HEK293T (cell line): ENCODE data around the gene KMT2E.

Source experiments
- ARNT ChIP-seq: fragments of 450-650 bp; IDR thresholded peaks from 2 replicates; pipeline ENCODE4 v1.6.1; 2017; ENCODE audit warnings: mild to moderate bottlenecking
- CTBP1 ChIP-seq: fragments of 450-650 bp; IDR thresholded peaks from 2 replicates; pipeline ENCODE4 v1.6.1; 2016; ENCODE audit warnings: borderline replicate concordance
- ELF4 ChIP-seq: fragments of 450-650 bp; IDR thresholded peaks from 2 replicates; pipeline ENCODE4 v1.6.1; 2017; ENCODE audit warnings: antibody characterized with exemption
- FOXA1 ChIP-seq: fragments of 450-650 bp; IDR thresholded peaks from 2 replicates; pipeline ENCODE4 v1.6.1; 2016; ENCODE audit warnings: mild to moderate bottlenecking
- FOXK2 ChIP-seq: fragments of 450-650 bp; IDR thresholded peaks from 2 replicates; pipeline ENCODE4 v1.6.1; 2016; ENCODE audit warnings: mild to moderate bottlenecking
- FOXM1 ChIP-seq: fragments of 450-650 bp; IDR thresholded peaks from 2 replicates; pipeline ENCODE4 v1.6.1; 2017; ENCODE audit warnings: mild to moderate bottlenecking, borderline replicate concordance
- HDGF ChIP-seq: fragments of 450-650 bp; IDR thresholded peaks from 2 replicates; pipeline ENCODE4 v1.6.1; 2017; ENCODE audit warnings: antibody characterized with exemption, borderline replicate concordance
- SP1 ChIP-seq: fragments of 450-650 bp; IDR thresholded peaks from 2 replicates; pipeline ENCODE4 v1.6.1; 2017
- SUZ12 ChIP-seq: fragments of 450-650 bp; IDR thresholded peaks from 2 replicates; pipeline ENCODE4 v1.6.1; 2016; ENCODE audit warnings: mild to moderate bottlenecking

DNA sequence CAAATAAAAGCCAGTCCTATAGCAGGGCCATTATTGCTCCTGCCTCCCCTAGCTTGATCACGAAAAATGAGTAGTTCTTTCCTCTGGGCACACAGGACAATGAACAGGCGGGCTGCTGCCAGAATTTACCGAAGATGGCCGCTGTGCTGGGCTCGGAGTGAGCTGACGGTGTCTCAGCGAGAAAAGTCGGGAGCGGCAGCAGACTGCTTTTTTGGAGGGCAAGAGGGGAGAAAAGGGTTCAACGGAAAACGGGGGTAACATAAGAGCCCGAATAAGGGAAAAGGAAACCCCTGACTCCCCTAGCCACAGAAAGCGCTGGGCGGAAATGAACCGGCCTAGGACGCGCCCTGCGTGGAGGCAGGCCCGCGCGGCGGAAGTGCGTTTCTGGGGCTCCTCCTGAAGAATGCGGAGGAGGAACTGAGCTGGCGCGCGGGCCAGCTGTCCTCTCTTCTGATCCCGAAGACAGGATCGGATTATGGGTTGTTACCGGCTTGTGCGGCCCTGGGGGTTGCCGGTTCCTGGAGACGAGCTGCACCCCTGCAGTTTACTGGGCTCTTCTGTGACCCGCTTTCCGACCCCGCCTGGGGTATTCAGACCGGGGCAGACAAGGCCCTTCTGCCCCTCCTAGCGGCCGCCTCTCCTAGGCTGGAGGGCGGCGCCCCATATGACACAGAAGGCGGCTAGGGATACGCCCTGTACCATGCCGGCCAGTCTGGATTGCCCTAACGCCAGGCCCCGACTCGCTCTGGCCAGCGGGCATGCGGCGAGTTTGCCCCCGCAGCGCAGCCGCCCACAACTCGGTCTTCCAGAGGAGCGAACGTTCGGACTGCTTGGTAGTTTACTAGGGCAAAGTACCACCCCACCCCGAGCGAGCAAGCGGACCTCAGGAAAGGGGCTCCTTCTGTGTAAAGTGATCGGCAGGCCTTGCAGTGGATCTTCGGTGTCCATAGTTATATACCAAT lies 30.1 kb upstream of the KMT2E start:
- TF ChIP-seq SP1 (no peak), FOXM1 (no peak), FOXK2 (no peak), CTBP1 (no peak), ARNT (no peak), SUZ12 (no peak), HDGF (no peak), FOXA1 (no peak), ELF4 (no peak)
